HG02943 (cell line): ENCODE results near the gene DCLRE1C.
A peak's percentile ranks its signal among the peaks of the same experiment; 100 is the strongest.
"Not testable (repeated sequence)": the region's sequence is repeated elsewhere in the genome, so short reads cannot be mapped to it uniquely, and the experiment has no call there.

Experiments used
- ATAC-seq: cut with Tn5 transposase; IDR thresholded peaks from one replicate; pipeline ENCODE4 v1.9.1; 2021; ENCODE audit warnings: mild to moderate bottlenecking, low read depth, moderate library complexity; ENCODE audit not compliant: unreplicated experiment

Gene DCLRE1C

GRCh38 chr10:14891151-14891550 lies 62.7 kb downstream of the DCLRE1C start:
- ATAC-seq: no peak

GRCh38 chr10:14889318-14889717 lies 64.6 kb downstream of the DCLRE1C start:
- ATAC-seq: no peak

- no peak for ATAC-seq
These were observed 69.8 kb downstream of the DCLRE1C start for GRCh38 chr10:14884082-14884481.

GRCh38 chr10:14880229-14880628 lies 73.7 kb downstream of the DCLRE1C start:
- ATAC-seq: no peak

- no peak for ATAC-seq
These were observed 74.0 kb downstream of the DCLRE1C start for GRCh38 chr10:14879928-14880193.

- ATAC-seq: peak; percentile 22
These were observed 74.6 kb downstream of the DCLRE1C start for GRCh38 chr10:14879124-14879927.

- ATAC-seq: peak; percentile 88
These were observed 75.4 kb downstream of the DCLRE1C start, which contains the start of gene SUV39H2 for GRCh38 chr10:14878266-14879123. SUV39H2 (plus strand) TSS chr10:14878866; CDS start chr10:14878889, 23 bp downstream.

GRCh38 chr10:14876764-14877163 lies 77.1 kb downstream of the DCLRE1C start:
- no peak for ATAC-seq

- ATAC-seq: no peak
These were observed 78.0 kb downstream of the DCLRE1C start for GRCh38 chr10:14875941-14876340.

- ATAC-seq: no peak
These were observed 80.7 kb downstream of the DCLRE1C start for GRCh38 chr10:14873090-14873760.

- not testable (repeated sequence) for ATAC-seq
These were observed 89.0 kb downstream of the DCLRE1C start for GRCh38 chr10:14864871-14865270.

- ATAC-seq: not testable (repeated sequence)
These were observed 89.4 kb downstream of the DCLRE1C start for GRCh38 chr10:14864466-14864865.

- no peak for ATAC-seq
These were observed 93.1 kb downstream of the DCLRE1C start for GRCh38 chr10:14860791-14861190.

GRCh38 chr10:14859775-14860174 lies 94.1 kb downstream of the DCLRE1C start:
- ATAC-seq: no peak

GRCh38 chr10:14859043-14859442 lies 94.9 kb downstream of the DCLRE1C start:
- no peak for ATAC-seq

GRCh38 chr10:14858338-14858960 lies 95.4 kb downstream of the DCLRE1C start:
- no peak for ATAC-seq

- ATAC-seq: no peak
These were observed 98.4 kb downstream of the DCLRE1C start for GRCh38 chr10:14855453-14855852.

GRCh38 chr10:14852236-14852635 lies 101.7 kb downstream of the DCLRE1C start:
- no peak for ATAC-seq
